ENCODE data around the gene EFHD2.
"Not testable (repeated sequence)": the region's sequence is repeated elsewhere in the genome, so short reads cannot be mapped to it uniquely, and the experiment has no call there.

The EFHD2 gene

GRCh38 chr1:15412175-15412800, 2.6 kb downstream of the EFHD2 start:
- DNase-seq (ENCODE audit: low read depth), result no peak

- no peak for DNase-seq (ENCODE audit: low read depth)
Observed at GRCh38 chr1:15412843-15413242, 3.2 kb downstream of the EFHD2 start.

- no peak for DNase-seq (ENCODE audit: low read depth)
Observed at GRCh38 chr1:15413563-15414444, 4.1 kb downstream of the EFHD2 start.

GRCh38 chr1:15414445-15414983, 4.8 kb downstream of the EFHD2 start:
- DNase-seq (ENCODE audit: low read depth), result no peak

GRCh38 chr1:15417059-15417934, 7.6 kb downstream of the EFHD2 start:
- peak; percentile 47 for DNase-seq (ENCODE audit: low read depth)

- no peak for DNase-seq (ENCODE audit: low read depth)
Observed at GRCh38 chr1:15418806-15419515, 9.3 kb downstream of the EFHD2 start.

- DNase-seq (ENCODE audit: low read depth), result no peak
Observed at GRCh38 chr1:15420853-15421465, 11.3 kb downstream of the EFHD2 start.

GRCh38 chr1:15422871-15423270, 13.2 kb downstream of the EFHD2 start:
- DNase-seq (ENCODE audit: low read depth), result no peak

- no peak for DNase-seq (ENCODE audit: low read depth)
Observed at GRCh38 chr1:15423355-15424077, 13.8 kb downstream of the EFHD2 start.

- no peak for DNase-seq (ENCODE audit: low read depth)
Observed at GRCh38 chr1:15424146-15424667, 14.5 kb downstream of the EFHD2 start.

- no peak for DNase-seq (ENCODE audit: low read depth)
Observed at GRCh38 chr1:15424981-15425380, 15.3 kb downstream of the EFHD2 start.

GRCh38 chr1:15425521-15425920, 15.8 kb downstream of the EFHD2 start:
- no peak for DNase-seq (ENCODE audit: low read depth)

- no peak for DNase-seq (ENCODE audit: low read depth)
Observed at GRCh38 chr1:15425958-15426357, 16.3 kb downstream of the EFHD2 start.

- no peak for DNase-seq (ENCODE audit: low read depth)
Observed at GRCh38 chr1:15426492-15427279, 17.0 kb downstream of the EFHD2 start.

- no peak for DNase-seq (ENCODE audit: low read depth)
Observed at GRCh38 chr1:15427280-15427666, 17.6 kb downstream of the EFHD2 start.

- DNase-seq (ENCODE audit: low read depth), result not testable (repeated sequence)
Observed at GRCh38 chr1:15428252-15428651, 18.6 kb downstream of the EFHD2 start.

- DNase-seq (ENCODE audit: low read depth), result no peak
Observed at GRCh38 chr1:15428815-15429435, 19.2 kb downstream of the EFHD2 start.

GRCh38 chr1:15429701-15430149, 20.0 kb downstream of the EFHD2 start:
- no peak for DNase-seq (ENCODE audit: low read depth)
